NB4 (cell line): ENCODE results near the gene NOC2L.
"Not testable (repeated sequence)": the region's sequence is repeated elsewhere in the genome, so short reads cannot be mapped to it uniquely, and the experiment has no call there.

Source experiments
- DNase-seq: peaks from one replicate; pipeline ENCODE4 v3.0.0; 2010; ENCODE audit warnings: low read depth
- H3K4me3 ChIP-seq: one replicate; pipeline ENCODE4 v1.5.1; 2011; ENCODE audit warnings: mild to moderate bottlenecking, low read depth, low read length, moderate library complexity
- CTCF ChIP-seq: IDR thresholded peaks from one replicate; pipeline ENCODE4 v1.5.1; 2012; ENCODE audit warnings: low read depth, low read length
- MYC ChIP-seq: IDR thresholded peaks from 2 replicates; pipeline ENCODE4 v1.6.1; 2011; ENCODE audit warnings: low read depth, low read length
- POLR2A ChIP-seq: IDR thresholded peaks from 2 replicates; pipeline ENCODE4 v1.6.1; 2011; ENCODE audit warnings: mild to moderate bottlenecking; ENCODE audit not compliant: insufficient read length; ENCODE audit errors: extremely low read depth
- TF ChIP-seq, protein P1 (sequence below): IDR thresholded peaks from 2 replicates; pipeline ENCODE4 v1.6.1; 2011; ENCODE audit warnings: low read depth, low read length

Gene NOC2L

GRCh38 chr1:901108-901859 lies 57.8 kb downstream of the NOC2L start:
- TF ChIP-seq, protein P1, sequence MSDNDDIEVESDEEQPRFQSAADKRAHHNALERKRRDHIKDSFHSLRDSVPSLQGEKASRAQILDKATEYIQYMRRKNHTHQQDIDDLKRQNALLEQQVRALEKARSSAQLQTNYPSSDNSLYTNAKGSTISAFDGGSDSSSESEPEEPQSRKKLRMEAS: no peak
- no peak for TF ChIP-seq CTCF
- H3K4me3 ChIP-seq: no peak overlapping the region
- DNase-seq: no peak

DNA sequence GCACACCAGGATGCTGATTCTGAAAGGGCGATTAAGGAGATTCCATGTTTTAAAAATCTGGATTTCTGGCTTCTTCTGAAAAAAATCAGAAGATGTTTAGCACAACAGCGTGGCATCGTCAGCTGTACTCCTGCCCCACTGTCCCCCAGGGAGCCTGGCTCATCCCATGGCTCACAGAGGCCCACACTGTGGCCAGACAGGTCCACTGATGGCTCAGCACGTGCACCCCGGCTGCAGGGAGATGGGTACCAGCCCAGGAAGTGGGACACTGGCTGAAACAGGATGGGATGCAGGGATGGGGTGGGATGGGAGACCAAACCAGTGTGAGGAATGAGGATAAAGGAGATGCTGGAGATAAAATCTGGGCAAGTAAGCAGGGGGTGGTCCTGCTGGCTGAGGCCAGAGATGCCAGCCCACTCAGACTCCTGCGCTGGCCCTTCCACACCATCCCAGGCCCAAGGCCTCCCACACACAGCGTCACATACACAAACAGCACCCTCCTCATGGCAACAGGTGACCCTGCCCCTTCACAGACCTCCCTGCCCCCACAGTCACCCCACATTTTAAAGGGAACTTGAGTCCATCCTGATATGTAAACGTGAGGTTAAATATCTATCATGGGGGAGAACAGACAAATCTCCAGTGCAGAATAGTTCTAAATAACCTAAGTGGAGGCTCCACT lies 59.3 kb downstream of the NOC2L start:
- no peak overlapping the region for H3K4me3 ChIP-seq
- no peak for TF ChIP-seq MYC
- no peak for TF ChIP-seq CTCF
- TF ChIP-seq, protein P1: no peak
- TF ChIP-seq POLR2A: no peak
- no peak for DNase-seq

DNA sequence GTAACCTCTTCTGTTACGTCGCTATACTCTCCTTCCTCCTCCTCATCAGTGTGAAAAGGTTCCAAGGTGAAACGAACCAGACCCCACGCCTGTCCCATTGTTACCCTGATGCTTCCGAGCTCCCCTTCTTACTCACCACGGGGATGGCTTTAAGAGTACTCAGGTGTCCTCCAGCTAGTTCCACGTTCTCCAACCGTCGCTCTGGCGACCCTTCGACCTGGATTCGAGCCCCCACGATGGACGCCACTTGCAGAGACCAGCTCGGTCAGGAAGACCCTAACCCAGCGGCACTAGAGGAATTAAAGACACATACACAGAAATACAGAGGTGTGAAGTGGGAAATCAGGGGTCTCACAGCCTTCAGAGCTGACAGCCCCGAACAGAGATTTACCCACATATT lies 61.1 kb downstream of the NOC2L start:
- not testable (repeated sequence) for H3K4me3 ChIP-seq, DNase-seq

DNA sequence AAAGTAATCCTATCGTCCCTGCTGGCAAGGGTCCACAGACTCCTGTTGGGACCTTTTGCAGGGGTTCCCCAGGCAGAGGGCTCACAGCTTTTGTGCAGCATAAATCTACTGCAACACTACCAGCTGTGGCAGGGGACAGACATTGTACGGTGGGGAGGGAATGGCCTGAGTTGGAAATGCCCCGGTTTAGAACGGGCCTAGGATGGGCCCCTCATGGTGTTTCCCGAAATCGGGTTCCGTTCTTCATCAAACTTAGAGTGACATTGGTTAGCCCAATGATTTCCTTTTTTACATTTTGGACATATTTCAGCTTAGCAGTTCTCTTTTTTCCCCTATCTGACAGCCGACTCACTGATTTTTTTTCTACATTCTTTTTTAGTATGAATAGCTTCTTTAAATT lies 61.8 kb downstream of the NOC2L start:
- H3K4me3 ChIP-seq: no peak overlapping the region
- DNase-seq: no peak
- TF ChIP-seq POLR2A: no peak
- no peak for TF ChIP-seq MYC
- TF ChIP-seq, protein P1: no peak
- no peak for TF ChIP-seq CTCF
